ENCODE measurements around the gene SEMA4A. TPM values are rescaled to one million over a fixed set of nuclear protein-coding genes. Genes with fewer than 3 reads are reported as not detected.
"Not testable (repeated sequence)": the region's sequence is repeated elsewhere in the genome, so short reads cannot be mapped to it uniquely, and the experiment has no call there.

Gene SEMA4A
- total RNA-seq, 2 donors from 2014 or later = 2.6 to 11.9 TPM

- H3K27me3 ChIP-seq = no peaks in the 10 kb centered on the region
- intact Hi-C loops (cut with DNase I) = no loop called here
- H3K4me3 ChIP-seq = no peak overlapping the region
- H3K36me3 ChIP-seq (replicated peaks in 1 of 2; ENCODE audit: insufficient read depth in 1 of 2, low read depth in 2 of 2) = no peaks in the 10 kb centered on the region
- no peaks in the 10 kb centered on the region for H3K9me3 ChIP-seq
- TF ChIP-seq POLR2A (IDR thresholded peaks at IDR 0.05) = no peak
- no peak for TF ChIP-seq CTCF (IDR thresholded peaks at IDR 0.05)
- peaks cover 84% of the 10 kb centered on the region for H3K4me1 ChIP-seq
- H3K27ac ChIP-seq = peak overlapping the region; percentile 57 to 98 (median 86)
- ATAC-seq (no peak), DNase-seq (peak in 3 of 4 donors; percentile 26 to 57 (median 56))
- 55 to 70% methylated on average over 2 to 3 of the region's 3 CpGs for WGBS, 2 donors
These were observed 33.7 kb upstream of the SEMA4A start for GRCh38 chr1:156119503-156120209.

GRCh38 chr1:156120318-156120717 lies 33.1 kb upstream of the SEMA4A start:
- intact Hi-C loops (cut with DNase I) = no loop called here
- DNase-seq (no peak), ATAC-seq (no peak)
- Histone ChIP-seq H3K4me1 (peaks cover 90% of the 10 kb centered on the region), H3K27ac (peak overlapping the region in 2 of 4 donors; percentile 92 to 98), H3K27me3 (no peaks in the 10 kb centered on the region), H3K4me3 (no peak overlapping the region), H3K36me3 (replicated peaks in 1 of 2; ENCODE audit: insufficient read depth in 1 of 2, low read depth in 2 of 2) (no peaks in the 10 kb centered on the region), H3K9me3 (no peaks in the 10 kb centered on the region)
- WGBS, 2 donors = 74 to 84% methylated on average over 3 of the region's 3 CpGs
- TF ChIP-seq CTCF (IDR thresholded peaks at IDR 0.05) (no peak), POLR2A (IDR thresholded peaks at IDR 0.05) (no peak)

DNA sequence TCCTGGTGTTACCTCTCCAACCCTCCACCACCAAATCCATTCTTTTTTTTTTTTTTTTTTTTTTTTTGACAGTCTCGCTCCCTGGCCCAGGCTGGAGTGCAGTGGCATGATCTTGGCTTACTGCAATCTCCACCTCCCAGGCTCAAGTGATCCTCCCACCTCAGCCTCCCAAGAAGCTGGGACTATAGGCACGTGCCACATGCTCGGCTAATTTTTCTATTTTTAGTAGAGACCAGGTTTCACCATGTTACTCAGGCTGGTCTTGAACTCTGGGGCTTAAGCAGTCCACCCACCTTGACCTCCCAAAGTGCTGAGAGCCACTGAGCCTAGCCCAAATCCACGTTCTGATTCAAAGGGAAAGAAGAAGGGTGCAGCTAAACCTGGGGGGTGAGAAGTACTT lies 32.4 kb upstream of the SEMA4A start:
- intact Hi-C loops (cut with DNase I) = not testable (repeated sequence)

GRCh38 chr1:156121457-156121856 lies 31.9 kb upstream of the SEMA4A start:
- DNase-seq = no peak
- TF ChIP-seq POLR2A (IDR thresholded peaks at IDR 0.05) = no peak
- Histone ChIP-seq H3K27ac (peak overlapping the region; percentile 40 to 98 (median 94)), H3K27me3 (no peaks in the 10 kb centered on the region), H3K36me3 (replicated peaks in 1 of 2; ENCODE audit: insufficient read depth in 1 of 2, low read depth in 2 of 2) (no peaks in the 10 kb centered on the region), H3K4me1 (peaks cover 98% of the 10 kb centered on the region), H3K4me3 (no peak overlapping the region), H3K9me3 (no peaks in the 10 kb centered on the region)
- intact Hi-C loops (cut with DNase I) = no loop called here
- ATAC-seq = no peak
- WGBS, 2 donors = 76 to 81% methylated on average over 4 of the region's 4 CpGs

More for the DNA sequence above, 32.4 kb upstream of the SEMA4A start:
- H3K4me1 ChIP-seq = peaks cover 95% of the 10 kb centered on the region
- not testable (repeated sequence) for H3K4me3 ChIP-seq; H3K27me3 ChIP-seq; DNase-seq; ATAC-seq; H3K36me3 ChIP-seq (replicated peaks in 1 of 2; ENCODE audit: insufficient read depth in 1 of 2, low read depth in 2 of 2); H3K9me3 ChIP-seq
- peak overlapping the region; percentile 40 to 98 (median 94) for H3K27ac ChIP-seq
- WGBS, 2 donors = 42 to 54% methylated on average over 3 to 4 of the region's 4 CpGs

DNA sequence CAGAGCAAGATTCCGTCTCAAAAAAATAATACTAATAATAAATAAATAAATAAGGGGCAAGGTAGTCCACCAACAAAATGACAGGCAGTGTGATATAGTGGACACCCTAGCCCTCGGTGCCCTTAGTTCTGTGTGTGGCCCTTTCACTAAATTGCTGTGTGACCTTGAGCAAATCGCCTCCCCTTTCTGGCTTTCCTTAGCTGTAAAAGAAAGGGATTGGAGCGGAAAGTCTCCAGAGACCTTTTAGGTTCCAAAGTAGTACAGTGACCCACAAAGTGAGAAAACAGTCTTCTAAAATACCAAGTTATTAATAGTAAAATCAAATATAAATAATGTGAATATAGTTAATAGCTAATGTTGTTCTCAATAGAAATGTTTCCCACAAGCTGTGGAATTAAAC lies 31.3 kb upstream of the SEMA4A start:
- DNase-seq (no peak), ATAC-seq (no peak)
- intact Hi-C loops (cut with DNase I) = no loop called here
- no peaks in the 10 kb centered on the region for H3K9me3 ChIP-seq
- H3K27me3 ChIP-seq = no peaks in the 10 kb centered on the region
- peaks cover 98% of the 10 kb centered on the region for H3K4me1 ChIP-seq
- no peak overlapping the region for H3K4me3 ChIP-seq
- no peaks in the 10 kb centered on the region for H3K36me3 ChIP-seq (replicated peaks in 1 of 2; ENCODE audit: insufficient read depth in 1 of 2, low read depth in 2 of 2)
- no peak for TF ChIP-seq POLR2A (IDR thresholded peaks at IDR 0.05)
- no peak for TF ChIP-seq CTCF (IDR thresholded peaks at IDR 0.05)
- H3K27ac ChIP-seq = peak overlapping the region; percentile 92 to 98 (median 95)
- WGBS, 2 donors = 13 to 20% methylated on average over 4 of the region's 4 CpGs

All from body of pancreas (tissue), 4 donors.